SHP77 (cell line): ENCODE measurements around the gene LCP1.

Experiments used
- DNase-seq, 2 experiments: peaks; one replicate each; lab custom pipeline; 2025; lab: John Stamatoyannopoulos, UW

Gene LCP1

DNA sequence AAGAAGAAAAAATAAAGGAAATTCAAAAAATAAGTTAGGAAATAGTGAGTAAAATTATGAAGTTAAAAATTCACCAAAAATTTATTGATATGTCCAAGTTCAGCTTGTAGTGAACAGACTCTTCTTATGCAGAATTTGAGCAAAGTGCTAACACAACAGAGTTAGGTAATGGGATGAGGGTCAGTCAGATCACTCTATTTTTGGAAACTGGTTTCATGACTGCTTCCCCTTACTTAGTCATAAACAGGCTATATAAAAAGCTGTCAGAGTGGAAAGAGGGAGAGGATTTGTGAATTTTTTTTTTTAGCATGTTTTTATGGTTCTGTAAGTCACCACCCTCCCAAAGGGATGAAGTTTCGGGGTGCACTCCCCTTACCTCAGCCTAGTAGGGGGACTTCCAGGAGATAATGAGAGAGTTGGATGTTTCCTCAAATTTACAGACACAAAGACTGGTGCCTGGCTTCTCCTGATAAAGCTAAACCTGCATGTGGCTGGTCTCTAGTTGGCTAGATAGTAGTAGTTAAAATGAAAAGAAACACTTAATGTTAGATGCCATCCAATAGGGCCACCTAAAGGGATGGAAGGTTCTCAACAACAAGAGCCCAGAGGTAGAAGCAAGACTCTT is 81.7 kb downstream of the LCP1 start:
- DNase-seq, result no peak

DNA sequence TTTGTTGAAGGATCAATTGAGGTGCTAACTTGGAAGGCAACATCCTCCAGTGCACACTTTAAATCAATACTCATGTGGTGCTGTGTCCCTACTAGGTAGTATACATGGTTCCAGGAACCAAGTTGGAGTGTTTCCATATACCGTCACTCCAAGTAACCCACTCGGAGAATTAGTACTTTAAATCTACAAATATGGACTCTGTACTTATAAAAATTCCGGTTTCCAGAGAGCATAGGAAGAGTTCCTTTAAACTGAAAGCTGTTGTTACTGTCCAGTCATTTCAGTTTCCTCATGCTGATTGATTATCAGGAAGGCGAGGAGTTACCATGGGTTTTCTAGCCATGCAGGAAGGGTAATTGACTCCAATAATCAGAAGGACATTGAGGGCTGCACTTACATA is 84.3 kb downstream of the LCP1 start:
- DNase-seq, result no peak

DNA sequence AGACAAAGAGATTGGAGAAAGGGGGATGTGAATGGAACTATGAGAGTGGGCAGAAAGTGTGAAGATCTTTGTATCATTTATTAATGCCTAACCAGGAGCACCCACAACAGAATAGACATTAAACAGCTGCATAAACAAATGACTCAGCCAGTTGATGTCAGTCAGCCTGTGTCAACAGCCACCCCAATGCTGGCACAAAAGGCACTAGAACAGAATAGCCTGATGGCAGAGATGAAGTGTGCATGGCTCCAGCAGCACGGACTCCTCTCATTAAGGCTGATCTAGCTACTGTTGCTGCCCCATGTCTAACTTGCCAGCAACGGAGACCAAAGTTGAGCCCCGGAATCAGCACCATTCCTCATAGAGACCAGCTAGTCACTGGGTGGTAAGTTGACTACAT is 85.0 kb downstream of the LCP1 start:
- peak; percentile 87 for DNase-seq

DNA sequence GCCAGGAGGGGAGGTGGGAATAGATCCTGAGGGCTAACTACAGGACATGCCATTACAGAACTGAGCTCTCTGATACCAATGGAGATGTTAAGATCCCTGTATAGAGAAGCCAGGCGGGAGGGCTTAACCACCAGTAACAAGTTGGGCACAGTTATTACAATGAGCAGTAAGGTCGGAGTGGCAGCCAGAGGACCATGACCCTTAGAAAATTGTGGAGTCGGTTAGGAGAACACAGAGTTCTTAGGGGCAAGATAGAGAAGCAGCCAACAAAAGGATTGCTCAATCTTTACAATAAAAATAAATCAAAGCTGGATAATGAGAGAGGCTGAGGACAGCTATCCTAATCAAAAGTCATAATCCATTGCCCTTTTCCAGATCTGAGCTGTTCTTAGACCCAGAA is 87.5 kb downstream of the LCP1 start:
- no peak for DNase-seq

DNA sequence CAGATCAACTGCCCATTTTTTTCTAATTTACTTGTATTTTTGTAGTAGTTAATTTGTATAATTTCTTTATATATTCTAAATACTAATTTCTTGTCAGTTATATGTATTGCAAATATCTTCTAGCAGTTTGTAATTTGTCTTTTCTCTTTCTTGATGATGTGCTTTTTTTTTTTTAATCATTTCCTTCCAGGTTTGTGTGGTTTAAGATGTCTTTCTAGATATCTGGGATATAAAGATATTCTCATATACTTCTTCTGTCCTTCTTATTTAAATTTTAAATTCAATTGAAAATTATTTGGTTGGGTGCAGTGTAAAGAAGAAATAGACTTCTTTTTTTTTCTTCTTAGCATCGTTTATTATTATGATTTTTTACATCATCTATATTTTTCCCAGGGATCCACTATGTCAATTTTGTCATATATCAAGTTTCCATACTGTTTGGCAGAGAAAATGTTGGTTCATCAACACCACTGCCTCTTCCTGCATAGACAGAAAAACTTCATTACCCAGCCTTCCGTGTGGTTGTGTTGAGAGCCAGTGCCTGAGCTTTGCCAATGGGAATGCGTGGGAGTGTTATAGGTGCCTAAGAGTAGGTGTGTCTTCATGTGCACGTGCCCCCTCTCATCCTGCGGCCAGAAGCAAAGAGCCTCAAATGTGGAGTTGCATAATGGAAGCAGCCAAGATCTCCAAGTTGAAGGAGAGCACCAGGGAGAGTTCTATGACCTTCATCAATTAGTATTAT is 93.0 kb downstream of the LCP1 start:
- DNase-seq, result no peak

DNA sequence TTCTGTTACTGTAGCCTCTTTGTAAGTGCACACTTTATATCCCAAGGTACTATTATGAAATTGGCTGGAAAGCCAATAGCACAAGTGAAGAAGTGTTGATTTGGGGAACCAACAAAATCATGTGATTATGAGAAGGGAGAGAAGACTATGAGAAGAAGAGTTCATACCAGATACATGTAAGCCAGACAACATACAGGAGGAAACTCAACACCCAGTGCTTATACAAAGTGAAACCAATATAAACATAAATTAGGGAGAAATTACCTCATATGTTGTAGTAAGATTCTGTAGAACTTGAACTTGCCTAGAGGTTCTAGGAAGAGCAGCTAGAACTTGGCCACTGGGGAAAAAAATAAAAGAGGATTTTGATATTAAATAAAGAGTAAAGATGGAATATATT is 94.5 kb downstream of the LCP1 start:
- DNase-seq, result no peak

DNA sequence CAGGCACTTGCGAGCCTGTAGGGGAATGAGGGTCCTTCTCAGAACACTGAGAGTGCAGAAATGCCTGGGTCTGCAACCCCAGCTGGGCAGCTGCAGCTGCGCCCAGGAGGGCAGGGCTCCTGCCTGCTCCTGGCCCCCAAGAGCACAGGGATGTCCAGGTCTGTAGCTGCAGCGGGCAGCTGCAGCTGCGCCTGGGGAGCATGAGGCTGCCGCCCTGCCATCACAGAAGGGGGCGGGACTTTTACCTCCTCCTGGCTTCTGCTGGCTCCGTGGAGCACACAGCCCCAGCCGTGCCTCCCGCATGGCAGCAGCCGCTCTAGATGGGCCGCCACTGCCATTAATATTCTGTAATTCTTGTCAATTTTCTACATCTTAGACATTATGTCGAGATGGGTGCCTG is 95.0 kb downstream of the LCP1 start:
- peak; percentile 1 to 18 for DNase-seq

DNA sequence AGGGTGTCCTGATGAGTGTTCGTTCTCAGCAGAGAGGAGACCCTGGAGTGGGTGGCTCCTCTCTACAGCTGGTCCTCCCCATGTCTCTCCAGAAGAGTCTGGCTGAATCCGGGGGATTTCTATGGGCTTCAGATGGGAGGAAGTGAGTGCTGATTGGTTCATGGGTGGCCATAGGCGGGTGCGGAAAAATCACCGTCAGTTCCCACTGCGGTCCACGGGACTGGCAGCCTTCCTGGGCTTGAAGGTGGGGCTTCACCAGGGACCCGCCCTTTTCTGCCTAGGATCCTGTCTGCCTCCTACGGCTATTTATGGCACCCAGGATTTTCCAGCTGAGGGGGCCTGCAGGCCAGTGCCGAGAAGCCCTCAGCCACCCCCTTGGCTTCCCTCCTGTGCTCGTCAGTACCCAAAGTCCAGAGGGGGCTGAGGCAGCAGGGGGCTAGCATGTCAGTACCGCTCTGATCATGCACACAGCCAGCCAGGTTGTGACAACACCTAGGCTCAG is 95.5 kb downstream of the LCP1 start:
- DNase-seq, result no peak

DNA sequence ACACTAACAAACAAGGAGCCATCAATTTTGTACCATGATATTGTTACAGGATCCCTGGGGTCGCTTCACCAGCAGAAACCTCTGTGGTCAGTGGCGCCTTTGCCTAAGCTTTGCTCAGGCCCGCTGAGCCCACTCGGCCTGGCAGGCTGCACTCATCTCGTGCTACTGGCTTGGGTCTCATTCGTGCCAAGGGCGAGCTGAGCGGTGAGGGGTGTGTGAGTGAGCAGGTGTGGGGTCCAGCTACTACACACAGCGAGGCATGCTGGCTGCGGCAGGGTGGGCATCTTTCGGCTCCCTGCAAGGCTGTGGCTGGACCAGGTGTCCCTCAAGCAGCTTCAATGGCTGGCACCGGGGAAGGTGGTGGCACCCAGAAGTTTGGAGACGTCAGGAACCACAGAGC is 96.2 kb downstream of the LCP1 start:
- DNase-seq, result no peak

DNA sequence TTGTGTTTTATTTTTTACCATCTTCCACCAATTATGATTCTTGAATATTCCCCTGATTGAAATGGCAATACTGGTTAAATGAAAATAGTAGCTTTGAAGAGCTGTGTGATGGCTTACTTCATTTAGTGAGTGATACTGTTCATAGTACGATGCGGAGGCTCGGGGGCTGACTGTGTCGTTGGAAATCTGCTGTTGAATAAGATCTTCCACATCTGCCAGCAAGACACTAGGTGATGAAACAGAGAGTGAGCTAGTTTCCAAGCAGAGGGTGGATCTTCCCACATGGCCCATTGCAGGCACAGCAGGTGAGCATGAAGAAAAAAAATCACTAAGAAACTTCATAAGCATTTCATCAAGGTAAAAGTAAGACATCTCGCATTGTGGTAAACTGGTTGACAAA is 99.7 kb downstream of the LCP1 start:
- no peak for DNase-seq

DNA sequence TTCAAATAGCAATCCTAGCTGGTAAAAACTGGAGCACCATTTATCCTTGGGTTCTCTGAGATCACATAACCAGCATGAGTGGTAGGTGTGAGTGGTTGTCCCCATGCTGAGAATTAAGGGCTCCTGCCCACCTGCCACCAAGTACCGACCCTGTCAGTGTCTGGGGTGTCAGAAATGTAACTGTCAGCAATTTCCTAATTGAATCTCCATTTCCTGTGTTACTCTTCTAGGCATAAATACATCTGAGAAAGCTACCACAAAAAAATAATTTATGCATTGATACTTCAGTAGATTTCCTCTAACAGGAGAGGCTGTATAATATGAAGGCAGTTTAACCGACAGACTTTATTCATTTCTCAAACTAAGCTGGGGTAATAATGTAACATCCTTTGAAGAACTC is 102.2 kb downstream of the LCP1 start:
- DNase-seq, result no peak

DNA sequence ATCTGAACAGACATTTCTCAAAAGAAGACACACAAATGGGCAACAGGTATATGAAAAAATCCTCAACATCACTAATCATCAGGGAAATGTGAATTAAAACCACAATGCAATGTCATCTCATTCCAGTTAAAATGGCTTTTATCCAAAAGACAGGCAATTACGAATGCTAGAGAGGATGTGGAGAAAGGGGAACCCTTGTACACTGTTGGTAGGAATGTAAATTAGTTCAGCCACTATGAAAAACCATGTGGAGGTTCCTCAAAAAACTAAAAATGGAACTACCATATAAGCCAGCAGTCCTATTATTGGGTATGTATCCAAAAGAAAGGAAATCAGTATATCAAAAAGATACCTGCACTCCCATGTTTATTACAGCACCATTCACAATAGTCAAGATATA is 104.7 kb downstream of the LCP1 start:
- no peak for DNase-seq

DNA sequence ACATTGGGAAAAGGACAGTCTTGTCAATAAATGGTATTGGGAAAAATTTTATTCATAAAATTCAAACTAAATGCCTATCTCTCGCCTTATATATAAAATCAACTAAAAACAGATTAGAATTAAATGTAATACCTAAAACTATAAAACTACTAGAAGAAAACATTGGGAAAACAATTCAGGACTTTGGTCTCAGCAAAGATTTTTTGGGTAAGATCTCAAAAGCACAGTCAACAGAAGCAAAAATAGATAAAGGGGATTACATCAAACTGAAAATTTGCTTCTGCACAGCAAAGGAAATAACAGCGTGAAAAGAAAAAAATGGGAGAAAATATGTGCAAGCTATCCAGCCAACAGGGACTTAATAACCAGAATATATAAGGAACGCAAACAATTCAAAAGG is 105.2 kb downstream of the LCP1 start:
- no peak for DNase-seq
